Ureter (tissue), 1 donor: ENCODE data around the gene HOXB3. TPM values are rescaled to one million over a fixed set of nuclear protein-coding genes. Genes with fewer than 3 reads are reported as not detected.
"Not testable (repeated sequence)": the region's sequence is repeated elsewhere in the genome, so short reads cannot be mapped to it uniquely, and the experiment has no call there.

Experiments
- DNase-seq: peaks from one replicate; pipeline ENCODE4 v3.0.0-alpha.2; 2020; ENCODE audit warnings: low spot score
- total RNA-seq: library from RNA; stranded (reverse); gene quantifications from one replicate; pipeline ENCODE4 v1.2.4, GENCODE V29; 2023
- donor health status: DM: yes; HTN: yes; CAD: no.

Gene HOXB3
- total RNA-seq, 1 donor from 2014 or later = 179 TPM

DNA sequence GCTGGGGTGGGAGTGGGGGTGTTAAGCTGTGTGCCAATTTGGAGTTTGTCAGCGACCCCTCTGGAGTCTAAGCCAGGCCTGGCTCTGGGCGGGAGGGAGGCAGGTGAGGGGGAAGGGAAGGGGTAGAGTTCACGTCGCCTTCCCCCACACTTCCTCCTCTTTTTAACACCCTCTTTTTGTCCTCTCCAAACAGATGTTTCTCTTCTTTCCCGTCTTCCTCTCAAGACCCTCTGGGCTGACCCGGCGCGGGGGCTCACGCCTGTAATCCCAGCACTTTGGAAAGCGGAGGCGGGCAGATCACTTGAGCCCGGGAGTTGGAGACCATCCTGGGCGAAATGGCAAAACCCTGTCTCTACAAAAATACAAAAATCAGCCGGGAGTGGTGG, 62.5 kb downstream of the HOXB3 start:
- DNase-seq = no peak

DNA sequence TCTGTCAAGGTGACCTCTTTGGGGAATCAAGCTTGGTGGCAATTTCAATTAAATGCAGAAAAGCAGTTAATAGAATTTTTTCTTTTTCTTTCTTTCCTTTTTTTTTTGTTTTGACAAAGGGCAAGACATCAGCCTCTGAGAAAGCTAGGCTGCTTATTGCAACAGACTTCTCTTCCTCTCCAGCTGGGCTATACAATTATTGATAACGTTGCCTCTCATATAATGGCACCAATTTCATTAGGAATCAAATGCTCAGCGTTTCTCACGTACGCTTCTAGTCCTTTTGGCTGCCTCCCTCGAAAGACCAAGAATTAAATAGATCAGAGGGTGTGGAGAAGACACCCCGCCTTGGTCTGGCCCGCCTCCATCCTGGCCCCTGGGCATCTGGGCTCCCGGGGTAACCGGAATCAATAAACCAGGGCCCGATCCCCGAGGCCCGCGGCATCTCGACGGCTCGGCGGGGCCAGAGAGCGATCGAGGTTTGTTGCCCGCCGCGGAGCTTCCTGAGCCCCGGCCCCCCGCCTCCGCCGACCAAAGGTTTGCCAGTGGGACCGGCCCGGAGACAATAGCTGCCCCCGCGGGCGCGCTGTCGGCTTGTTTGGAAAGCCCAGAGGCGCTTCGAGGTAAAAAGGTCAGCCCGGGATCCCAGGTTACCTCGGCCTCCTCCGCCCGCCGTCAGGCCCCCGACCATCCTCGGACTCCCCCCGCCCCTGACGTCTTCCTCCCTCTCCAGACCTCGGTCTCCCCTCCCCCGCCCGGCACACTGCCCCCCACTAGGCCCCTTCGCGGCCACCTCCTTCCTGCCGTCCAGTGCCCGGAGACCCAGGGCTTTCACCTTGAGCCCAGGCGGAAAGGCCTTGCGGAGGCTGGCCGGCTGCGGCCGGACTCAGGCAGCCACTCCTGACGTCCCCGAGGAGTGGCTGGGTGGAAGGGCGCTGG, 63.2 kb downstream of the HOXB3 start:
- DNase-seq = no peak

DNA sequence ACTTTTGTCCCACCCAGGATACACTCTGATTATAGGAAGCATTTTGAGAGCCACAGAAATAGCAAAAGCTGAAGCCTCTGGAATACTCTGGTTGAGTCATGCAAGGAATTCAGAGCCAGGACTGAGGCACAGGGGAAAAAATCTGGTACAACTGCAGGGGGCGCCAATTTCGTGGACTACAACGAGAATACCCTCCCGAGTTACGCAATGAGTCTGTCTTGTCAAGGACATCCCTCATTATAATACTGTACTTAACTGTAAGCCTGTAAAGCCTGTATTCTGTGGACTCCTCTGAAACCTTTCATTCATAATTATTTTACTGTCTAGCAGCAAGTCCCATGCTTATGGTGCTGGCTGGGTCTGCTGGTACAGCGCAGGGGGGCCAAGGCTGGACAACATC, 67.0 kb downstream of the HOXB3 start:
- no peak for DNase-seq

DNA sequence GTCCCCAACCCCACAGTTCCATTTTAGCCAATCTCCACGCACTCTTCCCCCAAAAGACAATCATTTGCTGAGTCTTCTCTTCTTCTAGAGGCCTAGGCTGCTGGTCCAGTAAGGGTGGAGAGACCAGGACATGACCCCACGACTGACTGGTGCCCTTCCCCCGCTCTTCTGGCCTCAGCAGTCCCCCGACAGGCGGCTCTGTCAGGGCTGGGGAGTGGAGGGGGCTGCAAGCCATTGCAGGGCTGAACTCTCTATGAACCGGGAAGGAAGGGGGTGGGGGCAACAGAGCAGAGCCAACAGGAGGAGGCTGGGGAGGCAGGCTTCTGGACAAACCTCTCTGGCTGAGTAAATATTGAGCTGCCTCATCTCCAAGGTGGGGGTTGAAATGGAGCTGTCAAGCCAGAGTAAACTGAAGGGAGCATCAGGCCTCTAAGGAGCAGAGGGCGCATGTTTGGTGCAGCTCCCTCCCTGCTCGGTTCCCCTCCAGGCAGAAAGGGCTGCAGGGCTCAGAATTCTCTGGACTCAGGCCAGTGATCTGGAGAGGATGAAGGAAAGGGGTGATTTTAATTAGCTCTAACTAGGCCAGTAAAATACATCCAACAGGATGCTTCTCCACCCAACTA, 67.9 kb downstream of the HOXB3 start:
- DNase-seq = no peak

- DNase-seq = no peak
Measured at GRCh38 chr17:48520631-48521079, 69.4 kb downstream of the HOXB3 start.

DNA sequence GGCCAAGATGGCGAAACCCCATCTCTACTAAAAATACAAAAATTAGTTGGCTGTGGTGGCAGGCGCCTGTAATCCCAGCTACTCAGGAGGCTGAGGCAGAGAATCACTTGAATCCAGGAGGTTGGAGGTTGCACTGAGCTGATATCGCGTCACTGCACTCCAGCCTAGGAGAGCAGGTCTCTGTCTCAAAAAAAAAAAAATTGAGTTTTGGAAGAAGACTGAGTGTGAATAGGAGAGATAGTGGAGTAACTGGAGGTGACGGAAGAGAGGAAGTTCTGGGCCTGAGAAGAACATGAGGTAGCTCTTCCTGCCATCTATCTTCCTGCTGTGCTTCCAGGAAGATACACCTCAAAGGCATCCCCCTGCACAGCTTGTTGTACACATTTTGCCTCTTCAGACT, 70.6 kb downstream of the HOXB3 start:
- DNase-seq = no peak

DNA sequence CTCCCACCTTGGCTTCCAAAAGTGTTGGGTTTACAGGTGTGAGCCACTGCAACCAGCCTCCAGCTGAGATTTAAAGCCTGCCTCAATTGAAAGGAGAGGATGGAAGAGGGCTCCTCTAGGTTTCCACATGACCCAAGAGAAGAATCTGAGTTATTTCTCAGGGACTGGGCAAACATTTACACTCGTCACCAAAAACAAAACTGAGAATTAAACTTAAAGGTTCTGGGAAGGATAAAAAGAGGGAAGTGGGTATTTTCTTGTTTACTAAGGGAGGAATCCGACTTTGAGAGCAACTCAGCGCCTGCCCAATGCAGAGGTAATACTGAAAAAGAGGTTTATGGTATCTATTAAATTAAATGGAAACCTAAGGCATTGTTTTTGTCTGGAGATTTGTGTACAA, 72.6 kb downstream of the HOXB3 start:
- DNase-seq = no peak

DNA sequence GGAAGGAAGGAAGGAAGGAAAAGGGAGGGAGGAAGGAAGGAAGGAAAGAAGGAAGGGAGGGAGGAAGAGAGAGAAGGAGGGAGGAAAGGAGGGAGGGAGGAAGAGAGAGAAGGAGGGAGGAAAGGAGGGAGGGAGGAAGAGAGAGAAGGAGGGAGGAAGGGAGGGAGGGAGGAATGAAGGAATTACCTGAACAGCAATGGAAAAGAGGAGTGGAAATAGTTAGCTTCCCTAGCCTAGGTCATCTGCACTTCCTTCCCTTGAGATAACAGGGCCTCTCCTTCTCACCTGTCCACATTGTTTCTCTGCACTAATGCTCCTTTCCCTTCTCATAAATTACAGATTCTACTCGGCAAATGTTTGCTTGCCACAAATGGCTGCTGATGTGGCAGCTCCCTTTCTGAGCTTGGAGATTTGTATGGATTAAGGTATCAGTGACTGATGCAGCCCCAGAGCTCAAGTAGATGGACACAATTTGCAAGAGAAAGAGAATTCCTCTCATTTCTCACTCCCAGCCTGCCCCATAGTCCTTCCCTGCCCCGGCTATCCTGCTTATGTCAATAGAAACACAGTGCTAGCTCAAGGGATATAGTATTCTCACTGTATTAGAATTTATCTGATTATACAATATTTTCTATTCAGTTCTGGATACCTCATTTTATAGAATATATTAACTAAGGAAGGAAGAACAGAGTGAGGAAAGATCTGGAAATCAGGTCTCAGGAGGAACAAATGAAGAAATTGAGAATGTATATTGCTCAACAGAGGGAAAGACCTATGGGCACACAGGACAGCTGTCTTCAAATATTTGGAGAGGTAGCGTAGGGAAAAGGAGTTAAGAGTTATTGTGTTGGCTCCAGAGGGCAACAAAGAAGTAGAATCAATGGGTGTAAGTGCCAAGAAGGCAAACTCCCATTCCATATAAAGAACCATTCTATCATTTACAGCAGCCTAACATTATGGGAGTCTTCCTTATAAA, 73.8 kb downstream of the HOXB3 start:
- DNase-seq = no peak

GRCh38 chr17:48514477-48514876, 75.6 kb downstream of the HOXB3 start:
- no peak for DNase-seq

DNA sequence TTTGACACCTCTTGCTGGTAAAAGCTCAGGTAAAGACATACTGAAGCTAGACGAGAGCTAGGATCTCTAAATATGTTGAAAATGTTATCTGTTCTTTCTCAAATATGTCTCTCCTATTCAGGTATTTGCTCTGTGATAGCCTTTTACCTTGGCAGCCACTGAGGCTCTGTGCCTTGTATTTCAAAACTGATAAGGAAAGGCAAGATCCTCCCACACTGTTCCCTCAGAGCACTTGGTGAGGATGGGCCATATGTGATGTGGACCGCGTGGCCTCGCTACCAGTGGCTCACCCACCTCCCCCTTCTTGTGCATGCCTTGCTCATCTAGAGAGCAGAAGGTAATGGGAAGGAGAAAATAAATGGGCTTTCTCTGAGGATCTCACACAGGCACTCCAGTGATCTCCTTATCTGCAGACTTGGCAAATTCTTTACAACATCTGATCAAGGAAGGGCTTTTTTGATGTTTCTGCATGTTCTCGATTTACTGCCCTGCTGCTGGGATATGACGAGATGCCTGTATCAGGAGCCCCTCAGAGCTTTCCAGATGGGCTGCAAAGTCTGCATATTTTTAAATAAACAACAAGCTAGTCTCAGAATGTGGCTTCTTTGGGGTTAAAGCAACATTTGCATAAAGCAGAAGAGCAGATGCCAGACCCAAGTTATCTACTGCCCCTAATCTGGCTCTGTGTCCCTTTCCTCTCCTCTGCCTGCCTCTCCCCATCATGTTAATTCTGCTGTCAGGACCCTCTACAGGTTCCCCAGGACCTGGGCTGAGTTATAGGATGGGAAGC, 76.2 kb downstream of the HOXB3 start:
- DNase-seq = no peak

- DNase-seq = no peak
Measured at GRCh38 chr17:48513097-48513496, 76.9 kb downstream of the HOXB3 start.

DNA sequence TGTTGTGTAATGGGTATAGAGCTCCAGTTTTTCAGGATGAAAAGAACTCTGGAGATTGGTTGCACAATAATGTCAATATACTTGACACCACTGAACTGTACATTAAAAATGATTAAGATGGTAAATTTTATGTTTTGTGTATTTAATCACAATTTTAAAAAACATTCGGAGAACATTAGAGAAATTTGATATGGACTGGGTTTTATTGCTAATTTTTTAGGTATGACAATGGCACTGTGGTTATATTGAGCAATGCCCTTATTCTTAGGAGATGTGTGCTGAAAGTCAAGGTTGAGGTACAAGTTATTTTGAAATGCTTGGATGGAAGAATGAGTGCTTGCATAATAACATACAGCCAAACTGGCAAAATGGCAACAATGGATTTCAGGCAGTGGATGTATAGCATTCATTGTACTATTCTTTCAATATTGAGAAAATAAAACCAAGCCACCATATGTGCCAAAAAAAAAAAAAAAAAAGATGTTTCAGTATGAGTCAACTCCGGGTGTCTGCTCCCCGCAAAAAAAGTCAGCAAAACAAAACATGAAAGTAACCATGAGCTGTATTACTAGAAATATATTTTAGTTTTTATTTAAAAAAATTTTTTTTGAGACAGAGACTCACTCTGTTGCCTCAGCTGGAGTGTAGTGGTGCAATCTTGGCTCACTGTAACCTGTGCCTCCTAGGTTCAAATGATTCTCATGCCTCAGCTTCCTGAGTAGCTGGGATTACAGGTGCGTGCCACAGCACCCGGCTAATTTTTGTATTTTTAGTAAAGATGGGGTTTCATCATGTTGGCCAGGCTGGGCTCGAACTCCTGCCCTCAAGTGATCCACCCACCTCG, 79.1 kb downstream of the HOXB3 start:
- no peak for DNase-seq

- DNase-seq = no peak
Measured at GRCh38 chr17:48510381-48510760, 79.7 kb downstream of the HOXB3 start.

GRCh38 chr17:48509708-48510107, 80.3 kb downstream of the HOXB3 start:
- not testable (repeated sequence) for DNase-seq

DNA sequence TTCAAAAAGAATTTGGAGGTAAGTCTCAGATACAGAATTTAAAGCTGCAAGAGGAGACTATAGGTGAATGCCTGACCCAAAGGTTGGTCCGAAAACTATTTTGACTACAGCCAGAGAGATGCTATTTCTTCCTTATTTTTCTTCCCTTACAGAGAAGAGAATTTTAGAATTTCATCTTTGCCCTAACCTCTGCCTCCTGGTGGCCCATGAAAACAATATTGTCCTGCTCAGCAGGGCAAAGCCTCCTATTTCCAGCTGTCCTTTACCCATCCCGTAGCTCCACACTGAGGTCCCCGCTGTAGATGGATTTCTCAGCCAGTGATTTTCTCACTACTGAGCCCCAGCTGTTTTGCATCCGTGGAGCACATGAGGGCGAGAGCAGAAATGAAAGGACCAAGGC, 83.8 kb downstream of the HOXB3 start:
- DNase-seq = no peak

DNA sequence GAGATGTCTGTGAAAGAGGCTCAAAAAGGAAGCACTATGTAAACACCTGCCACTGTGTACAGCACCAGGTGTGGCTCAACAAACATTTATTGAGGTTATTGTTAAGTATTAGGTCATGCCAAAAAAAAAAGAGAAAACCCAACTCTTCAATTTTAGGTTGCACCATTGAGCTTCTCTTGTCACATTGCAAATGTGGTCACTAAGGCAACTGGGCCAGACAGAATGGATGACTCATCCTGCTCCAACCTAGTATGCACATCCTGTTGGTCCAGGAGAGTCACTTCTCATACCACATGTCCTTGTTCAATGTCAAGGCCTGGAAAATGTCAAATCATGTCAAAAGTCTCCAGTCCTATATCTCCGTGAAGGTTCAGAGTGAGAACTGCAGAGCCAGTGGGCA, 84.3 kb downstream of the HOXB3 start:
- DNase-seq = no peak

DNA sequence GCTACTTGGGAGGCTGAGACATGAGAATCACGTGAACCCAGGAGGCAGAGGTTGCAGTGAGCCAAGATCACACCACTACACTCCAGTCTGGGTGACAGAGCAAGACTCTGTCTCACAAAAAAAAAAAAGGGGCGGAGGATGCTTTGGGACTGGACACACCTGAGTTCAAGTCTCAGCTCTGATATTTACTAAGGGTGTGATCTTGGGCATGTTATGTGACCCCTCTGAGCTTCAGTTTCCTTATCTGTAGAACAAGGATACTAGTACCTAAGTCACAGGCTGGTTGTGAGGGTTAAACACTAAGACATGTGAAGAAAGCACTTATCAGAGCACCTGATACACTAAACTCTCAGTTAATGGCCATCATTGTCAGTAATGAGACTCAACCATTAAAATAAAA, 85.1 kb downstream of the HOXB3 start:
- no peak for DNase-seq

DNA sequence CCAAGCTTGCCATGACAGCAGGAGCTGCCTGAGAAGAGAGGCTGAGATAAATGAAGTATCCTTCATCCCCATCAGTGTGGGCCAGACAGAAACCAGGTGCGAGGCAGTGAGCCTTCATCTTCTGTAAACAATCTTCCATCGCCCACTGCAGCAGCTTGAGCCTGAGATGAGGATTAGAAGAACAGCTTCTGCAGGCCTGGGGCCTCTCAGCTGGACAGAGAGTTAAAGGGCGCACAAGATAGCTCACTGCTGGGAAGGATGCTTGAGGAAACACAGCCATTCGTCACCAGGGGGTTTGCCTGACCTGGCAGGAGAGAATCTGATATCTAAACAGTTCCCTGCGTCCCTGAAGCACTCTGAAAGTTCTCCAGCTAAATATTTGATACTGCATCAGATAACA, 86.3 kb downstream of the HOXB3 start:
- no peak for DNase-seq

DNA sequence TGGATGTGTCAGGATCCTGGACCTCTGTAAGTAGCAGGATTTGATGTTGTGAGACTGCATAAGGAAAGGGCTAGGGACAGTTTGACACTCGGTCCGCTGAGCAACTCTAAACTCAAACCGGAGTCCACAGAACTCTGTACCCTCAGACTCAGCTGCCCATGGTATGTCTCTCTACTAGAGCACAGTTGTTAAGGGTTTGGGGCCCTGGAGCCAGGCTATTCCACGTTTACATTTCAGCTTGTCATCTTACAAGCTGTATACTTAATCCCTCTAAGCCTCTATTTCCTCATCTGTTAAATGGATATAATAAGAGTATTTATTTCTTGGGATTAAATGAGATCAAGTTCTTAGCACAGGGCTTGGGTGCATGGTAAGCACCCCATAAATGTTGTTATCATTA, 87.1 kb downstream of the HOXB3 start:
- DNase-seq = no peak

DNA sequence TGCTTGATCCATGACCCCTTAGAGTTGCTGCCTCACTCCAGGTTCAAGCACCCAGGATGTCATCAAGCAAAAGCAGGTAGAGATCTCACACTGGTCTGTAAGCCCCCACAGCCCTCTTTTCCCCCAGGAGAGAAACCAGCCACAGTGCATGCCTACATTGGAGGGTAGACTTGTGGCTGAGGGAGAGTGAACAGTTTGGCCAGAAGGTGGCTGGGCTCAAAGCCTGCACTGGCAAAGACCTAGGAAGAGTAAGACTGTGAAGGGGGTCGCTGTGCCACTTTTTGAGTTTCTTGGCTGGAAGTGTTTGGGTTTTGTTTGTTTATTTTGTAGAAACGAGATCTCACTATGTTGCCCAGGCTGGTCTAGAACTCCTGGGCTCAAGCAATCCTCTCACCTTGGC, 87.7 kb downstream of the HOXB3 start:
- DNase-seq = no peak
